ENCODE results near the gene STKLD1.

Gene STKLD1

DNA sequence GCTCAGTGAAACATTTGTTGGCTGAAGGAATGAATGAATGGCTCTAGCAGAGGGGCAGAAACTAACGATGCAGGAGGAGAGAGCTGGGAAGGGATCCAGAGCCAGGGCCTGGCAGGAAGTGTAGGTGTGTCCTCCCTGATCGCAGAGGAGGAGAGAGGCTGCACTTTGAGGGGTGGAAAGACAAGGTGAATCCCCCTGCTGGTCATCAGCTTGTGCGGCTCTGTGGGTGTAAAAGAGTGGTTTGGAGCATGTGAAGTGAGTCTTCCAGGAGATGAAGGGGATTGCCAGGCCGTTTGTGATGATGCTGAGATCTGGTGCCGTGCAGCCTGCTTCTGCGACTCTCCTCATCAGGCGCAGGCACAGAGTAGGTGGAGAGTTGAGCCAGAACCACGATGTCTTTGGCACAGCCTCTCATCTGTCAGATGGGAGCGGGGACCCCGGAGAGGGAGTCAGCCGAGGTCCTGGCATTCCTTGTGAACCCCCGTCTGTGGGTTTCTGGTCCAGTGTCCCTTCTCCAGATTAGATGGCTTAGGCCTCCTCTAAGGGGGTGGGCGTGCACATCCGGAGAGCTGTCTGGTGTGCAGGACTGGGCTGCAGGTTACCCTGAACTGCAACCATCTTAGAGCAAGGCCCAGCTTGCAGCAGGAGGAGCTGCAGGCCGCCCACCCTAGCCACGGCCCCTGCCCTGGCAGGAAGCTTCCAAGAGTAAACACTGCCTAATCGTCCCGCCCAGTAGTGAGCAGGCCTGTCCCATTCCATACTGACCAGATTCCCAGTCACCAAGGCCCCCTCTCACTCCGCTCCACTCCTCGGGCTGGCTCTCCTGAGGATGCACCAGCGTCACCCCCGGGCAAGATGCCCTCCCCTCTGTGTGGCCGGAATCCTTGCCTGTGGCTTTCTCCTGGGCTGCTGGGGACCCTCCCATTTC is 45.7 kb downstream of the STKLD1 start, which contains the start of gene ADAMTS13:
TSS of gene ADAMTS13 (plus strand) at position 753 of the 928 bp plus-strand sequence. CDS start at position 830, 77 bp downstream.
- Mint-ChIP-seq H3K27me3 (peaks cover 5% of the 10 kb centered on the region), H3K4me1 (ENCODE audit: low read depth) (peaks cover 40% of the 10 kb centered on the region), H3K27ac (peak within 1 kb of the TSS; percentile 72), H3K36me3 (ENCODE audit: low read depth) (peaks cover 3% of the 10 kb centered on the region), H3K4me3 (peak within 1 kb of the TSS; percentile 15), H3K9me3 (no peaks in the 10 kb centered on the region)

GRCh38 chr9:133423216-133423615 is 47.0 kb downstream of the STKLD1 start:
- Mint-ChIP-seq H3K4me3 (no peak overlapping the region), H3K9me3 (no peaks in the 10 kb centered on the region), H3K4me1 (ENCODE audit: low read depth) (peaks cover 46% of the 10 kb centered on the region), H3K27ac (no peak overlapping the region), H3K36me3 (ENCODE audit: low read depth) (peaks cover 3% of the 10 kb centered on the region), H3K27me3 (peaks cover 18% of the 10 kb centered on the region)

GRCh38 chr9:133424187-133424586 is 48.0 kb downstream of the STKLD1 start:
- Mint-ChIP-seq H3K27me3 (peaks cover 18% of the 10 kb centered on the region), H3K4me1 (ENCODE audit: low read depth) (peaks cover 36% of the 10 kb centered on the region), H3K36me3 (ENCODE audit: low read depth) (peaks cover 3% of the 10 kb centered on the region), H3K4me3 (no peak overlapping the region), H3K9me3 (no peaks in the 10 kb centered on the region), H3K27ac (no peak overlapping the region)

- H3K27me3 Mint-ChIP-seq: peaks cover 19% of the 10 kb centered on the region
- no peak overlapping the region for H3K27ac Mint-ChIP-seq
- no peak overlapping the region for H3K4me3 Mint-ChIP-seq
- H3K9me3 Mint-ChIP-seq: no peaks in the 10 kb centered on the region
- H3K36me3 Mint-ChIP-seq (ENCODE audit: low read depth): peaks cover 3% of the 10 kb centered on the region
- peaks cover 32% of the 10 kb centered on the region for H3K4me1 Mint-ChIP-seq (ENCODE audit: low read depth)
Measured at GRCh38 chr9:133425049-133425632, 49.0 kb downstream of the STKLD1 start.

GRCh38 chr9:133426011-133426410 is 49.8 kb downstream of the STKLD1 start:
- Mint-ChIP-seq H3K4me3 (no peak overlapping the region), H3K9me3 (no peaks in the 10 kb centered on the region), H3K27ac (no peak overlapping the region), H3K27me3 (peaks cover 22% of the 10 kb centered on the region), H3K36me3 (ENCODE audit: low read depth) (no peaks in the 10 kb centered on the region), H3K4me1 (ENCODE audit: low read depth) (peaks cover 24% of the 10 kb centered on the region)

GRCh38 chr9:133427658-133428348 is 51.6 kb downstream of the STKLD1 start:
- Mint-ChIP-seq H3K4me1 (ENCODE audit: low read depth) (peaks cover 7% of the 10 kb centered on the region), H3K4me3 (peak overlapping the region; percentile 23), H3K27me3 (peaks cover 22% of the 10 kb centered on the region), H3K36me3 (ENCODE audit: low read depth) (no peaks in the 10 kb centered on the region), H3K9me3 (no peaks in the 10 kb centered on the region), H3K27ac (no peak overlapping the region)

- Mint-ChIP-seq H3K36me3 (ENCODE audit: low read depth) (no peaks in the 10 kb centered on the region), H3K4me3 (no peak overlapping the region), H3K4me1 (ENCODE audit: low read depth) (peaks cover 7% of the 10 kb centered on the region), H3K9me3 (no peaks in the 10 kb centered on the region), H3K27me3 (peaks cover 22% of the 10 kb centered on the region), H3K27ac (no peak overlapping the region)
Measured at GRCh38 chr9:133428617-133429101, 52.5 kb downstream of the STKLD1 start.

DNA sequence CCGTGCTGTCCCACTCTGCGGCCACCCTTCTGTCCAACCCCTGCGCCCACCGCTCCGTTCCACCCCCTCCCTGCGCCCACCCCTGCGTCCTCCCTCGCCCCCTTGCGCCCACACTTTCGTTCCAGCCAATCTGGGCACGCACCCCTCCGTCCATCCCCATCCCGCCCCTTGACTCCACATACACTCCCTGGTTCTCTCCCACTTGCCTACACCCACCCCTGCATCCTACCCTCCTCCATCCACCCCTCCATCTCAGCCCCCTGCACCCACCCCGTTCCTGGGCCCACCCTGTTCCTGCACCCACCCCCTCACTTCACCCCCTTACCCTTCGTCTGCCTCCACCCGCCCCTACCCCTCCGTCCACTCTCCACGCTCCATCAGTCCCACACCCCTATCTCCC is 53.0 kb downstream of the STKLD1 start:
- H3K4me3 Mint-ChIP-seq: no peak overlapping the region
- peaks cover 7% of the 10 kb centered on the region for H3K4me1 Mint-ChIP-seq (ENCODE audit: low read depth)
- no peaks in the 10 kb centered on the region for H3K36me3 Mint-ChIP-seq (ENCODE audit: low read depth)
- peaks cover 22% of the 10 kb centered on the region for H3K27me3 Mint-ChIP-seq
- H3K9me3 Mint-ChIP-seq: no peaks in the 10 kb centered on the region
- H3K27ac Mint-ChIP-seq: no peak overlapping the region

DNA sequence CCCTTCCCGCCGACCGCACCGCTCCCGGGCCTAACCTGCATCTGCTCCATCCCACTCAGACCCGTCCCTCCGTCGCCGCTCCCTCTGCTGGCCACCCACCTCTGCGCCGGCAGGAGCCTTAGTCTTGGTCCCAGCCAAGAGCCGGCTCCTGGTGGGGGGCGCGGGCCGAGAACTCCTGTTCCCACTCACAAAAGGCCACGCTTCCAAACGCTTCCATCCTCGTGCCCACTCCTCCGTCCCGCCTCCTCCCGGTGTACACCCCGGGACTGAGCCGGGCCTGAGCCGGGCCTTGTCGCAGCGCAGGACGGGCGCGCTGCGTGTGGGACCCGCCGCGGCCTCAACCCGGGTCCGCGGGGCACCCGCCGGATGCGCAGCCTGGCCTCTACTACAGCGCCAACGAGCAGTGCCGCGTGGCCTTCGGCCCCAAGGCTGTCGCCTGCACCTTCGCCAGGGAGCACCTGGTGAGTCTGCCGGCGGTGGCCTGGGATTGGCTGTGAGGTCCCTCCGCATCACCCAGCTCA is 53.5 kb downstream of the STKLD1 start:
- peaks cover 22% of the 10 kb centered on the region for H3K27me3 Mint-ChIP-seq
- no peaks in the 10 kb centered on the region for H3K36me3 Mint-ChIP-seq (ENCODE audit: low read depth)
- H3K4me3 Mint-ChIP-seq: no peak overlapping the region
- no peak overlapping the region for H3K27ac Mint-ChIP-seq
- no peaks in the 10 kb centered on the region for H3K9me3 Mint-ChIP-seq
- H3K4me1 Mint-ChIP-seq (ENCODE audit: low read depth): peaks cover 7% of the 10 kb centered on the region

GRCh38 chr9:133430244-133430643 is 54.1 kb downstream of the STKLD1 start:
- Mint-ChIP-seq H3K27me3 (peaks cover 22% of the 10 kb centered on the region), H3K36me3 (ENCODE audit: low read depth) (no peaks in the 10 kb centered on the region), H3K9me3 (no peaks in the 10 kb centered on the region), H3K4me3 (no peak overlapping the region), H3K4me1 (ENCODE audit: low read depth) (peaks cover 7% of the 10 kb centered on the region), H3K27ac (no peak overlapping the region)

DNA sequence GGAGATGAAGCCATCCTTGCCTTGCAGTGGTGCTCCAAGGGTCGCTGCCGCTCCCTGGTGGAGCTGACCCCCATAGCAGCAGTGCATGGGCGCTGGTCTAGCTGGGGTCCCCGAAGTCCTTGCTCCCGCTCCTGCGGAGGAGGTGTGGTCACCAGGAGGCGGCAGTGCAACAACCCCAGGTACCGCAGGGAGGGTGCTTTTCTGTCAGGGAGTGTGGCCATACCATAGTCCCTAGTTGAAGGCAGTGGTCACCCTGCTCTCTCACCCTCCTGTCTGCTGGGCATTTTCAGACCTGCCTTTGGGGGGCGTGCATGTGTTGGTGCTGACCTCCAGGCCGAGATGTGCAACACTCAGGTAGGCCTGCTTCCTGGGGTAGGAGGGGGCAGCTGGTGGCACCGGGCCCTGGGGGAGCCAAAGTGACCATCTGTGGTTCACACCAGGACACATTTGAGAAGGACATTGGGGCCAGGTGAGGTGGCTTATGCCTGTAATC is 57.2 kb downstream of the STKLD1 start:
- Mint-ChIP-seq H3K27ac (no peak overlapping the region), H3K27me3 (peaks cover 4% of the 10 kb centered on the region), H3K9me3 (no peaks in the 10 kb centered on the region)

DNA sequence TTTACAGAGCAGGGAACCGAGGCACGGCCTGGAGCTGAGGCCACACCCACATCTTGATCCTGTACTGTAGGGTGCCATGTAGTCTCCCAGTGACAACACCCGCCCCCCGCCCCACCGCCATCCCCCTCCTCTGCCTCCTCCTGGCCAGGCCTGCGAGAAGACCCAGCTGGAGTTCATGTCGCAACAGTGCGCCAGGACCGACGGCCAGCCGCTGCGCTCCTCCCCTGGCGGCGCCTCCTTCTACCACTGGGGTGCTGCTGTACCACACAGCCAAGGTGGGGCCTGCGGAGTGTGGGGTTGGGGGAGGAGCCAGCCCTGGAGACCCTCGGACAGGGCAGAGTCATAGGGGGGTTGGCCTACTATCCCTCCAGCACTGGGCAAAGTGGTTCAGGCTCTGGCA is 60.5 kb downstream of the STKLD1 start:
- no peaks in the 10 kb centered on the region for H3K27me3 Mint-ChIP-seq
- no peaks in the 10 kb centered on the region for H3K9me3 Mint-ChIP-seq
- H3K27ac Mint-ChIP-seq: no peak overlapping the region
- no peaks in the 10 kb centered on the region for H3K36me3 Mint-ChIP-seq (ENCODE audit: low read depth)
- H3K4me1 Mint-ChIP-seq (ENCODE audit: low read depth): peaks cover 5% of the 10 kb centered on the region
- no peak overlapping the region for H3K4me3 Mint-ChIP-seq

More for the DNA sequence above, 57.2 kb downstream of the STKLD1 start:
- Mint-ChIP-seq H3K4me1 (ENCODE audit: low read depth) (no peaks in the 10 kb centered on the region), H3K4me3 (no peak overlapping the region), H3K36me3 (ENCODE audit: low read depth) (no peaks in the 10 kb centered on the region)

GRCh38 chr9:133437753-133438531 is 61.8 kb downstream of the STKLD1 start:
- no peak overlapping the region for H3K27ac Mint-ChIP-seq
- no peaks in the 10 kb centered on the region for H3K27me3 Mint-ChIP-seq
- no peaks in the 10 kb centered on the region for H3K9me3 Mint-ChIP-seq
- peaks cover 5% of the 10 kb centered on the region for H3K4me1 Mint-ChIP-seq (ENCODE audit: low read depth)
- H3K36me3 Mint-ChIP-seq (ENCODE audit: low read depth): no peaks in the 10 kb centered on the region
- no peak overlapping the region for H3K4me3 Mint-ChIP-seq

- Mint-ChIP-seq H3K36me3 (ENCODE audit: low read depth) (no peaks in the 10 kb centered on the region), H3K27ac (no peak overlapping the region), H3K9me3 (no peaks in the 10 kb centered on the region), H3K4me3 (no peak overlapping the region), H3K4me1 (ENCODE audit: low read depth) (peaks cover 5% of the 10 kb centered on the region), H3K27me3 (no peaks in the 10 kb centered on the region)
Measured at GRCh38 chr9:133439337-133439736, 63.2 kb downstream of the STKLD1 start.

All from stimulated activated naive CD8-positive, alpha-beta T cell treated with anti-CD3 and anti-CD28 coated beads, Interleukin-15, Interleukin-2, amounts not matched to agents 100 ng/mL and 50 ng/mL, for 24 hours (primary cell).